ENCODE data around the gene AKT3.
"Not testable (repeated sequence)": the region's sequence is repeated elsewhere in the genome, so short reads cannot be mapped to it uniquely, and the experiment has no call there.

Gene AKT3

GRCh38 chr1:243783714-243784113, 66.3 kb downstream of the AKT3 start:
- no peak for DNase-seq (ENCODE audit: low spot score)

DNA sequence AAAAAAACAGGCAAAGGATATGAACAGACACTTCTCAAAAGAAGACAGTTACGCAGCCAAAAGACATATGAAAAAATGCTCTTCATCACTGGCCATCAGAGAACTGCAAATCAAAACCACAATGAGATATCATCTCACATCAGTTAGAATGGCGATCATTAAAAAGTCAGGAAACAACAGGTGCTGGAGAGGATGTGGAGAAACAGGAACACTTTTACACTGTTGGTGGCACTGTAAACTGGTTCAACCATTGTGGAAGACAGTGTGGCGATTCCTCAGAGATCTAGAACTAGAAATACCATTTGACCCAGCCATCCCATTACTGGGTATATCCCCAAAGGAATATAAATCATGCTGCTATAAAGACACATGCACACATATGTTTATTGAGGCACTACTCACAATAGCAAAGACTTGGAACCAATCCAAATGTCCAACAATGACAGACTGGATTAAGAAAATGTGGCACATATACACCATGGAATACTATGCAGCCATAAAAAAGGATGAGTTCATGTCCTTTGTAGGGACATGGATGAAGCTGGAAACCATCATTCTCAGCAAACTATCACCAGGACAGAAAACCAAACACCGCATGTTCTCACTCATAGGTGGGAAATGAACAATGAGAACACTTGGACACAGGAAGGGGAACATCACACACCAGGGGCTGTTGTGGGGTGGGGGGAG, 77.5 kb downstream of the AKT3 start:
- not testable (repeated sequence) for DNase-seq (ENCODE audit: low spot score)

- DNase-seq (ENCODE audit: low spot score): no peak
Observed at GRCh38 chr1:243770860-243771259, 79.2 kb downstream of the AKT3 start.

GRCh38 chr1:243765676-243766075, 84.4 kb downstream of the AKT3 start:
- DNase-seq (ENCODE audit: low spot score): no peak

DNA sequence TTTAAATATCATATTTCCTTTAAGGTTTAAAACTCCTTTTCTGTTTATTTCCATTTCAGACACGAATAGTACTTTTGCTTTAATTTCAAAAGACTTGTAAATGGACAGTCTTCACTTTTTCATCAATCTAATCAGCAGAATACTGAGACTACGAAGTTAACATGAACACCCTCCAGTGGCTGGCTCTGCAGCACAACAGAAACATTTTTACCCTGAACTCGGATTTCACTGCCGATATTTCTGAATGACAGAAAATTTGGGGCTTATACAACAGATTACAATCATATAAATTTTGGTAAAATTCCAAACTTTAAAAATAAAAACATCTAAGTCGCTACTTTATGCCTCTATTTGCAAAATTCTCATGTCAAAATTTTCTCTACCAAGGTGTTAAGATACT, 86.2 kb downstream of the AKT3 start:
- no peak for DNase-seq (ENCODE audit: low spot score)

DNA sequence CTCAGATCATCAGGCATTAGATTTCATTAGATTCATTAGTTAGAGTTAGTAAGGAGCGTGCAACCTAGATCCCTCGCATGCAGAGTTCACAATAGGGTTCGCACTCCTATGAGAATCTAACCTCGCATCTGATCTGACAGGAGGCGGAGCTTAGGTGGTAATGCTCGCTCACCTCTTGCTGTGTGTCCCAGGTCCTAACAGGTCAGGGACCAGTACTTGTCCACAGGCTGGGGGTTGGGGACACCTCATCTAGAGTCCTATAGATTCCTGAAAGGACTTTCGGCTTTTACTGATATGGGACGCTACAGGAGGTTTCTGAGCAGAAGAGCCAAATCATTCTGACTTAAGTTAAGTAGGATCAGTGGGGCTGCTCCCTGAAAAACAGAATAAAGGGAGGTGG, 91.4 kb downstream of the AKT3 start:
- no peak for DNase-seq (ENCODE audit: low spot score)

GRCh38 chr1:243756529-243756928, 93.5 kb downstream of the AKT3 start:
- no peak for DNase-seq (ENCODE audit: low spot score)

DNA sequence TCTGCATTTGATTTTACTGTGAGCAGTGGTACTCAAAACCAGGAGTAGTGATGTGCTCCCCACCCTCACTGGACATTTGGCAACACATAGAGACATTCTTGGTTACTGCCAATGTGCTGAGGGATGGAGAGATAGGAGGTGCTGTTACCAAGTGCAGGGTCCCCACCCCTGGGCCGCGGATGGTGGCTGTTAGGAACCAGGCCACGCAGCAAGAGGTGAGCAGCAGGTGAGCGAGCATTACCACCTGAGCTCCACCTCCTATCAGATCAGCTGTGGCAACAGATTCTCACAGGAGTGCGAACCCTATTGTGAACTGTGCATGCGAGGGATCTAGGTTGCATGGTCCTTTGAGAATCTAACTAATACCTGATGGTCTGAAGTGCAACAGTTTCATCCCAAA, 95.7 kb downstream of the AKT3 start:
- DNase-seq (ENCODE audit: low spot score): no peak

- no peak for DNase-seq (ENCODE audit: low spot score)
Observed at GRCh38 chr1:243751506-243751905, 98.5 kb downstream of the AKT3 start.

DNA sequence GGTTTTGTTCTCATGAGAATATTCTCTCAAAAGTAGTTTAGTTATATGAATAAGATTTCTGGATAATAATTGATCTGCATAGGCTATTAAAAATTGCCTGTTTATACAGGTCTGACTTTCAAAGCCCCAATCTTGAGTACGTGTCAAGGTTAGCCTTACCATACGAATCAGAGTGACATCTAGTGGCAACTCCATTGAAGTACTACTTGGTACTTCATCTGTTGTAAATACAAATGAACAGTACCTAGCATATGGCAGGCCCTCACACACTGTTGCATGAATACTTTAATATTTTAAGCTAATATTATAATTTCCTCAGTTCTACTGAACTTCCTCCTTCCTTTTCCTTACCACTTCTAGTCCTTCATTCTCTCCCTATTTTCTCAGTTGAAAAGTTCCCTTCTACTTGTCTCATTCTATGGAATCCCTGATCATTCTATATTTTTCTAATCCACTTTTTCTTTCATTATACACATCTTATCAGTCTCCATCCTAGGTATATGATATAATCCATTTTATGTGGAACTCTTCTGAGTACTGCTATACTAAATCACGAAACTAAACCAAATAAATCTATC, 101.2 kb downstream of the AKT3 start:
- peak; percentile 60 for DNase-seq (ENCODE audit: low spot score)

DNA sequence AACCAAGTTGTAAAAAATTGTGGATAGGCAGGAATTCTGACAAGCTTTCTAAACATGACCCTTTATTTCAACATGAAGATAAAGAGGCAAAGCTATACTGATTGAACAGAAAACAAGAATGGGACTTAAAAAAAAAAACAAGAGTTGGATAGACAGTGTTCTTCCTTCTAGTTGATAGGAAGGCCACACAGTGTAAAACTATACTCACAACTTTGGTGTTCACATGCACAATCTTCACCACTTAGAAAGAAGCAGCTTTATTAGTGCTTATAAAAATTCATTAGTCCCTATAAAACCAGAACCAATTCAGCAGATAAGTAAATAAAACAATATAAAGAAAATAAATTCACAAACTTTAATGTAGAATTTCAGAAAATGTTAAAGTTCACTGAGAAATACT, 101.8 kb downstream of the AKT3 start:
- no peak for DNase-seq (ENCODE audit: low spot score)

GRCh38 chr1:243746751-243747150, 103.3 kb downstream of the AKT3 start:
- no peak for DNase-seq (ENCODE audit: low spot score)

GRCh38 chr1:243745356-243745755, 104.7 kb downstream of the AKT3 start:
- DNase-seq (ENCODE audit: low spot score): no peak

DNA sequence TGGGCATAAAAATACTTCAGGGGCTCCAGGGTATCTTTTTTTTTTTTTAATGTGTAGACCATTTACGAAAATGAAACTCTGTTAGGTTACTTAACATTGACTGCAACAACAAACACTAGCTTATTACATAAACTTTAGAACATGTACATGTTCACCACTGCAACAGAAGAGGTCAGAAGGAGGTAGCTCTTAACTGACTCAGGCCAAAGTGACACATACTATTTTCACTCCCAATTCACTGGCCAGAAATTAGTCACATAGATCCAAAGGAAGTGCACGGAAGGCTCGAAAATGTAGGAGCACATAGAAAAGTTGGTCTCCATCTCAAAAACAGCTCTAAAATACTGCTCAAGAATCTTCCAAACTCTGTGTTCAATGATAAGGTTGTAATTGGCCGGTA, 107.2 kb downstream of the AKT3 start:
- no peak for DNase-seq (ENCODE audit: low spot score)

- no peak for DNase-seq (ENCODE audit: low spot score)
Observed at GRCh38 chr1:243740255-243740999, 109.6 kb downstream of the AKT3 start.

- no peak for DNase-seq (ENCODE audit: low spot score)
Observed at GRCh38 chr1:243739335-243740003, 110.6 kb downstream of the AKT3 start.

DNA sequence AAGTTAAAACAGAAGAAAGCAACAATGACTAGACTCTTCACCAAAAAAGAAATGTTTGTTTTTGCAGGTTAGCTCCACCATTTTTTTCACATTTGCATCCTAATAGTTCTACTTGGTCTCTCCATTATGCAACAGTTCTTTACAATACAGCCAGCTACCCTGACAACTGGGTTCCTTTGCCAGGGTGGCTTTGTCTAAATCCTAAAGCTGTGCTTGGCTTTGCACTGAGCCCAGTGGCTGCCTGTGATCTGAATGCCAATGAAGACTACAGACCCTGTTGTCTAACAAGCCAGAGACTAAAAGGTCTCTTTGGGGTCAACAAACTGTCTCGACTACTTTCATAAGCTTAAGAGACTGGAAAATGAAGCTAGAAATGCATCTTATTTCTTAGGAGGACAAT, 112.0 kb downstream of the AKT3 start:
- no peak for DNase-seq (ENCODE audit: low spot score)

- no peak for DNase-seq (ENCODE audit: low spot score)
Observed at GRCh38 chr1:243735457-243735856, 114.6 kb downstream of the AKT3 start.

DNA sequence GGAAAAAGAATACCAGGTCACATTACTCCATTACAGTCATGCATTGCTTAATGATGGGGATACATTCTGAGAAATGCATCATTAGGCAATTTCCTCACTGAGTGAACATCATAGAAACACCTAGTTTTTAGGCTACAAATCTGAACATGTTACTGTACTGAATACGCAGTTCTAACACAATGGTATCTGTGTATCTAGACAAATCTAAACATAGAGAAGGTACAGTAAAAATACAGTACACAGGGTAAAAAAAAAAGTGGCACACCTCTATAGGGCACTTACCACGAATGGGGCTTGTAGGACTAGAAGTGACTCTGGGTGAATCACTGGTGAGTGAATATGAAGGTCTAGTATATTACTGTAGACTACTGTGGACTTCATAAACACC, 115.7 kb downstream of the AKT3 start:
- no peak for DNase-seq (ENCODE audit: low spot score)

DNA sequence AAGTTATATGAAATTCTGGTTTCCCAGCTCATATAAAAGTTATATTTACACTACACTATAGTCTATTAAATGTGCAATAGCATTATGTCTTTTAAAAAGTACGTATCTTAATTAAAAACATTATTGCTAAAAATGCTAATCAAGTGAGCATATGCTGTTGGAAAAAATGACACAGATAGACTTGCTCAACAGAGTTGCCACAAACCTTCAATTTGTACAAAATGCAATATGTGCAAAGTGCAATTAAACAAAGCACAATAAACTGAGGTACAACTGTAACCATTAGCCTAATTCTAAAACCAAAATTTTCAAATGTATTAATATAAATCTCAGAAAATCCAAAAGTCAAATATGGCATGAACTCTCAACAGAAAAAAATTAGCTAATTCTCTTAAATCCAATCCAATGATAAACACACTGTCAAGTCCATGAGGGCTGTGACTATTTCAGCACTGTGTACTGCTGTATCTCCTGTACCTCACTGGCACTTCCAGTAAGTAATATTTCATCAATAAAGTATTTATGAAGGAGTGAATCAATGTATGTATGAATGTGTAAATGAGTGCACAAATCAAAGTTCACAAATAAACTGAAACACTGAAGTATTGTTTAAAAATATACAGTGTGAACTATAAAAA, 116.3 kb downstream of the AKT3 start:
- DNase-seq (ENCODE audit: low spot score): no peak

- no peak for DNase-seq (ENCODE audit: low spot score)
Observed at GRCh38 chr1:243732637-243733036, 117.4 kb downstream of the AKT3 start.

DNA sequence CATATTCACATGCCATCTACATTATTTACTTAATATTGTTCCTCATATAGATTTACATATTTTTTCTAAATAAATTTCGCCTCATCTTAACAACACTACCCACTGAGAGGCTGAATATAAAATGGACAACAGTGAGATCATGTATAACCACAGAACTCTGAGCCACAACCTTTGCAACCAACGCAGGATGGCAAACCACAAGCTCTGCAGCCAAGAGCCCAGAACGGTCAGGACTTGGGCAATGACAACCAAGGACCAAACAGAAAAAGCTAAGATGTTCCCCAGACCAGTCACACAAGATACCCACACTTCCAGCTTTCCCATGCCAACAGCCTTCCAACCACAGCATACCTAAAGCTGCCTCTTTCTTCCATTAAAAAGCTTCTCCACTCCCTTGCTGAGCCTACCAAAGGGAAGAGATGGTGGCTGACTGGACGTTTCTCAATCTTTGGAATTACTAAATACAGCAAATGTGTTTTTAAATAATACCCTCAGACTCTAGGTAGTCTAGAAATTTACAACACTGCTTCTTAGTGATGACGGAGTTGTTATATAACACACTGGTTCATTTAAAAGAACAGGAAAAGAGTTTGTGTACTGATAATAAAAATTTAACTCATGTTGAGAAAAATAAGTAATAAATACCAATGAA, 117.9 kb downstream of the AKT3 start:
- no peak for DNase-seq (ENCODE audit: low spot score)

All from CD4-positive, alpha-beta T cell treated with Interleukin-6 at 100 ng/mL for 8 hours (primary cell).